Dendritic cell treated with granulocyte-macrophage colony-stimulating factor and Interleukin-4, amounts not matched to agents 40 ng/mL and 50 ng/mL, for 4 days (primary cell): ENCODE measurements around the gene CACNA1B.
"Not testable (repeated sequence)": the region's sequence is repeated elsewhere in the genome, so short reads cannot be mapped to it uniquely, and the experiment has no call there.

Experiments
- H3K27ac Mint-ChIP-seq: one replicate; pipeline ENCODE4 v1.8.0; 2022; ENCODE audit warnings: mild to moderate bottlenecking, mixed read lengths
- H3K27me3 Mint-ChIP-seq: one replicate; pipeline ENCODE4 v1.8.0; 2022; ENCODE audit warnings: mild to moderate bottlenecking, mixed read lengths
- H3K36me3 Mint-ChIP-seq: one replicate; pipeline ENCODE4 v1.8.0; 2022; ENCODE audit warnings: low read depth, mixed read lengths
- H3K4me1 Mint-ChIP-seq: one replicate; pipeline ENCODE4 v1.8.0; 2022; ENCODE audit warnings: low read depth, mixed read lengths
- H3K4me3 Mint-ChIP-seq: one replicate; pipeline ENCODE4 v1.8.0; 2022; ENCODE audit warnings: mild to moderate bottlenecking, moderate library complexity, mixed read lengths
- H3K9me3 Mint-ChIP-seq: one replicate; pipeline ENCODE4 v1.8.0; 2022; ENCODE audit warnings: mixed read lengths
- intact Hi-C: fragments of 100-400 bp; cut with micrococcal nuclease; formaldehyde crosslinking; loops from one replicate; pipeline ENCODE4 v1.15.0; 2022

CACNA1B gene

GRCh38 chr9:138016406-138017187 is 139.0 kb downstream of the CACNA1B start:
- Mint-ChIP-seq H3K27ac (no peak overlapping the region), H3K9me3 (no peaks in the 10 kb centered on the region), H3K4me3 (no peak overlapping the region), H3K4me1 (no peaks in the 10 kb centered on the region), H3K36me3 (no peaks in the 10 kb centered on the region), H3K27me3 (peaks cover 9% of the 10 kb centered on the region)
- intact Hi-C loops: no loop called here

GRCh38 chr9:138017200-138017599 is 139.6 kb downstream of the CACNA1B start:
- no peaks in the 10 kb centered on the region for H3K36me3 Mint-ChIP-seq
- H3K27ac Mint-ChIP-seq: no peak overlapping the region
- H3K27me3 Mint-ChIP-seq: peaks cover 15% of the 10 kb centered on the region
- H3K9me3 Mint-ChIP-seq: no peaks in the 10 kb centered on the region
- H3K4me3 Mint-ChIP-seq: no peak overlapping the region
- H3K4me1 Mint-ChIP-seq: no peaks in the 10 kb centered on the region
- intact Hi-C loops: no loop called here

GRCh38 chr9:138019514-138019913 is 141.9 kb downstream of the CACNA1B start:
- H3K27me3 Mint-ChIP-seq: peaks cover 35% of the 10 kb centered on the region
- intact Hi-C loops, H3K36me3 Mint-ChIP-seq, H3K4me1 Mint-ChIP-seq, H3K27ac Mint-ChIP-seq, H3K4me3 Mint-ChIP-seq, H3K9me3 Mint-ChIP-seq: not testable (repeated sequence)

- Mint-ChIP-seq H3K4me3 (no peak overlapping the region), H3K27me3 (peaks cover 43% of the 10 kb centered on the region), H3K27ac (no peak overlapping the region), H3K36me3 (no peaks in the 10 kb centered on the region), H3K4me1 (no peaks in the 10 kb centered on the region), H3K9me3 (no peaks in the 10 kb centered on the region)
- intact Hi-C loops: no loop called here
Observed at GRCh38 chr9:138020120-138020794, 142.7 kb downstream of the CACNA1B start.

GRCh38 chr9:138020795-138021182 is 143.2 kb downstream of the CACNA1B start:
- no peaks in the 10 kb centered on the region for H3K36me3 Mint-ChIP-seq
- no peaks in the 10 kb centered on the region for H3K9me3 Mint-ChIP-seq
- intact Hi-C loops: no loop called here
- no peaks in the 10 kb centered on the region for H3K4me1 Mint-ChIP-seq
- peaks cover 48% of the 10 kb centered on the region for H3K27me3 Mint-ChIP-seq
- no peak overlapping the region for H3K27ac Mint-ChIP-seq
- H3K4me3 Mint-ChIP-seq: no peak overlapping the region

- intact Hi-C loops: no loop called here
- no peaks in the 10 kb centered on the region for H3K9me3 Mint-ChIP-seq
- H3K27me3 Mint-ChIP-seq: peaks cover 54% of the 10 kb centered on the region
- no peak overlapping the region for H3K4me3 Mint-ChIP-seq
- no peak overlapping the region for H3K27ac Mint-ChIP-seq
- H3K4me1 Mint-ChIP-seq: no peaks in the 10 kb centered on the region
- no peaks in the 10 kb centered on the region for H3K36me3 Mint-ChIP-seq
Observed at GRCh38 chr9:138021251-138022056, 143.9 kb downstream of the CACNA1B start.

- Mint-ChIP-seq H3K27me3 (peaks cover 59% of the 10 kb centered on the region), H3K4me1 (no peaks in the 10 kb centered on the region), H3K27ac (no peak overlapping the region), H3K36me3 (no peaks in the 10 kb centered on the region), H3K9me3 (no peaks in the 10 kb centered on the region), H3K4me3 (no peak overlapping the region)
- intact Hi-C loops: no loop called here
Observed at GRCh38 chr9:138022121-138022741, 144.6 kb downstream of the CACNA1B start.

GRCh38 chr9:138022756-138023393 is 145.3 kb downstream of the CACNA1B start:
- no peak overlapping the region for H3K4me3 Mint-ChIP-seq
- peaks cover 62% of the 10 kb centered on the region for H3K27me3 Mint-ChIP-seq
- H3K36me3 Mint-ChIP-seq: no peaks in the 10 kb centered on the region
- no peak overlapping the region for H3K27ac Mint-ChIP-seq
- intact Hi-C loops: no loop called here
- H3K4me1 Mint-ChIP-seq: no peaks in the 10 kb centered on the region
- no peaks in the 10 kb centered on the region for H3K9me3 Mint-ChIP-seq

- no peaks in the 10 kb centered on the region for H3K36me3 Mint-ChIP-seq
- no peaks in the 10 kb centered on the region for H3K9me3 Mint-ChIP-seq
- no peak overlapping the region for H3K4me3 Mint-ChIP-seq
- H3K27ac Mint-ChIP-seq: no peak overlapping the region
- no peaks in the 10 kb centered on the region for H3K4me1 Mint-ChIP-seq
- peaks cover 62% of the 10 kb centered on the region for H3K27me3 Mint-ChIP-seq
- intact Hi-C loops: no loop called here
Observed at GRCh38 chr9:138023394-138024124, 146.0 kb downstream of the CACNA1B start.

- H3K9me3 Mint-ChIP-seq: no peaks in the 10 kb centered on the region
- no peaks in the 10 kb centered on the region for H3K36me3 Mint-ChIP-seq
- H3K27me3 Mint-ChIP-seq: peaks cover 62% of the 10 kb centered on the region
- no peak overlapping the region for H3K27ac Mint-ChIP-seq
- intact Hi-C loops: no loop called here
- H3K4me3 Mint-ChIP-seq: no peak overlapping the region
- H3K4me1 Mint-ChIP-seq: no peaks in the 10 kb centered on the region
Observed at GRCh38 chr9:138024131-138024530, 146.5 kb downstream of the CACNA1B start.

- intact Hi-C loops: no loop called here
- no peak overlapping the region for H3K27ac Mint-ChIP-seq
- no peaks in the 10 kb centered on the region for H3K36me3 Mint-ChIP-seq
- H3K4me3 Mint-ChIP-seq: no peak overlapping the region
- no peaks in the 10 kb centered on the region for H3K9me3 Mint-ChIP-seq
- H3K4me1 Mint-ChIP-seq: no peaks in the 10 kb centered on the region
- H3K27me3 Mint-ChIP-seq: peaks cover 65% of the 10 kb centered on the region
Observed at GRCh38 chr9:138024831-138025291, 147.3 kb downstream of the CACNA1B start.

GRCh38 chr9:138025417-138025816 is 147.8 kb downstream of the CACNA1B start:
- intact Hi-C loops: no loop called here
- H3K36me3 Mint-ChIP-seq: no peaks in the 10 kb centered on the region

GRCh38 chr9:138025908-138026307 is 148.3 kb downstream of the CACNA1B start:
- Mint-ChIP-seq H3K36me3 (no peaks in the 10 kb centered on the region), H3K27me3 (peaks cover 69% of the 10 kb centered on the region)
- intact Hi-C loops: no loop called here

More at GRCh38 chr9:138025417-138025816, 147.8 kb downstream of the CACNA1B start:
- Mint-ChIP-seq H3K27ac (no peak overlapping the region), H3K4me3 (no peak overlapping the region), H3K27me3 (peaks cover 69% of the 10 kb centered on the region), H3K9me3 (no peaks in the 10 kb centered on the region), H3K4me1 (no peaks in the 10 kb centered on the region)

More at GRCh38 chr9:138025908-138026307, 148.3 kb downstream of the CACNA1B start:
- Mint-ChIP-seq H3K9me3 (no peaks in the 10 kb centered on the region), H3K27ac (no peak overlapping the region), H3K4me1 (no peaks in the 10 kb centered on the region), H3K4me3 (no peak overlapping the region)
